Tibial nerve (tissue), 4 donors: ENCODE results near the gene VWF.

Source experiments
- EP300 ChIP-seq, 2 donors: sonication (generic); formaldehyde crosslinking; IDR thresholded peaks; one replicate each; pipeline ENCODE4 v1.6.1; 2017; ENCODE audit warnings: antibody characterized with exemption in 2 of 2, mild to moderate bottlenecking in 1 of 2
- POLR2A ChIP-seq, 2 donors: fragments of 450-650 bp; IDR thresholded peaks; one replicate each; pipeline ENCODE4 v1.6.1; 2017; ENCODE audit warnings: antibody characterized with exemption in 2 of 2, mild to moderate bottlenecking in 2 of 2, moderate library complexity in 2 of 2
- TF ChIP-seq, protein P1 (sequence below), 5 experiments: fragments of 200-600 bp in 3 of 5; fragments of 450-650 bp in 2 of 5; sonication (generic) in 3 of 5; IDR thresholded peaks; one replicate each; pipeline ENCODE4 v1.5.1; 2016 to 2019; ENCODE audit warnings: antibody characterized with exemption in 5 of 5, mild to moderate bottlenecking in 3 of 5, moderate library complexity in 2 of 5

GRCh38 chr12:6039894-6040601 lies 84.4 kb downstream of the VWF start:
- TF ChIP-seq, protein P1, sequence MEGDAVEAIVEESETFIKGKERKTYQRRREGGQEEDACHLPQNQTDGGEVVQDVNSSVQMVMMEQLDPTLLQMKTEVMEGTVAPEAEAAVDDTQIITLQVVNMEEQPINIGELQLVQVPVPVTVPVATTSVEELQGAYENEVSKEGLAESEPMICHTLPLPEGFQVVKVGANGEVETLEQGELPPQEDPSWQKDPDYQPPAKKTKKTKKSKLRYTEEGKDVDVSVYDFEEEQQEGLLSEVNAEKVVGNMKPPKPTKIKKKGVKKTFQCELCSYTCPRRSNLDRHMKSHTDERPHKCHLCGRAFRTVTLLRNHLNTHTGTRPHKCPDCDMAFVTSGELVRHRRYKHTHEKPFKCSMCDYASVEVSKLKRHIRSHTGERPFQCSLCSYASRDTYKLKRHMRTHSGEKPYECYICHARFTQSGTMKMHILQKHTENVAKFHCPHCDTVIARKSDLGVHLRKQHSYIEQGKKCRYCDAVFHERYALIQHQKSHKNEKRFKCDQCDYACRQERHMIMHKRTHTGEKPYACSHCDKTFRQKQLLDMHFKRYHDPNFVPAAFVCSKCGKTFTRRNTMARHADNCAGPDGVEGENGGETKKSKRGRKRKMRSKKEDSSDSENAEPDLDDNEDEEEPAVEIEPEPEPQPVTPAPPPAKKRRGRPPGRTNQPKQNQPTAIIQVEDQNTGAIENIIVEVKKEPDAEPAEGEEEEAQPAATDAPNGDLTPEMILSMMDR (IDR thresholded peaks at IDR 0.05) = peak; percentile 79 to 93 (median 88)
- TF ChIP-seq POLR2A (IDR thresholded peaks at IDR 0.05) (no peak), EP300 (IDR thresholded peaks at IDR 0.05) (no peak)
